Vagina (tissue), 2 donors: ENCODE measurements around the gene STEAP4. TPM values are rescaled to one million over a fixed set of nuclear protein-coding genes. Genes with fewer than 3 reads are reported as not detected.

Source experiments
- DNase-seq, 2 donors: peaks; one replicate each; pipeline ENCODE4 v3.0.0-alpha.2; 2017; ENCODE audit errors: extremely low spot score in 2 of 2
- H3K27ac ChIP-seq: fragments of 200-600 bp; sonication (generic); one replicate; pipeline ENCODE4 v1.5.1; 2019
- H3K27me3 ChIP-seq: fragments of 200-600 bp; sonication (generic); one replicate; pipeline ENCODE4 v1.5.1; 2019
- H3K36me3 ChIP-seq, 2 donors: fragments of 200-600 bp; sonication (generic); one replicate each; pipeline ENCODE4 v1.5.1; 2017 to 2019
- H3K4me1 ChIP-seq: fragments of 200-600 bp; sonication (generic); one replicate; pipeline ENCODE4 v1.5.1; 2019
- H3K4me3 ChIP-seq, 2 donors: fragments of 200-600 bp; sonication (generic); 1 replicate in 1 of 2; 2 replicates in 1 of 2; pipeline ENCODE4 v1.5.1; 2016 to 2019
- H3K9me3 ChIP-seq: fragments of 200-600 bp; sonication (generic); one replicate; pipeline ENCODE4 v1.5.1; 2019
- CTCF ChIP-seq, 3 experiments: fragments of 450-650 bp in 2 of 3; fragments of 200-600 bp in 1 of 3; sonication (generic) in 1 of 3; IDR thresholded peaks; one replicate each; pipeline ENCODE4 v1.5.1; 2017 to 2019; ENCODE audit warnings: antibody characterized with exemption in 3 of 3, mild to moderate bottlenecking in 2 of 3, moderate library complexity in 2 of 3
- POLR2A ChIP-seq, 2 donors: fragments of 450-650 bp; IDR thresholded peaks; one replicate each; pipeline ENCODE4 v1.6.1; 2017; ENCODE audit warnings: antibody characterized with exemption in 2 of 2, mild to moderate bottlenecking in 2 of 2, moderate library complexity in 2 of 2
- POLR2AphosphoS5 ChIP-seq, 2 donors: sonication (generic); formaldehyde crosslinking; IDR thresholded peaks; one replicate each; pipeline ENCODE4 v1.9.0; 2017; ENCODE audit warnings: antibody characterized with exemption in 2 of 2, mild to moderate bottlenecking in 2 of 2, low read depth in 1 of 2; ENCODE audit not compliant: insufficient read depth in 1 of 2
- intact Hi-C: fragments of 100-400 bp; cut with DNase I; formaldehyde crosslinking; loops from one replicate; pipeline ENCODE4 v1.15.1; 2023
- total RNA-seq: library from RNA; depleted of rRNA; stranded (reverse); fragments of >200 nt; gene quantifications from one replicate; pipeline ENCODE4 v1.2.3, GENCODE V29; 2016

Gene STEAP4
- total RNA-seq, 1 donor from 2014 or later: 41.7 TPM

- intact Hi-C loops: no loop called here
- no peak for DNase-seq
- TF ChIP-seq POLR2AphosphoS5 (IDR thresholded peaks at IDR 0.05; ENCODE audit: insufficient read depth in 1 of 2, low read depth in 1 of 2): peak in 1 of 2 donors; percentile 43
- no peak for TF ChIP-seq POLR2A (IDR thresholded peaks at IDR 0.05)
- Histone ChIP-seq H3K36me3 (no peaks in the 10 kb centered on the region), H3K27ac (no peak overlapping the region), H3K4me1 (no peaks in the 10 kb centered on the region), H3K9me3 (no peaks in the 10 kb centered on the region), H3K4me3 (no peak overlapping the region), H3K27me3 (no peaks in the 10 kb centered on the region)
Measured at GRCh38 chr7:88291398-88292173, 15.1 kb downstream of the STEAP4 start.

GRCh38 chr7:88290491-88290890 lies 16.2 kb downstream of the STEAP4 start:
- H3K4me3 ChIP-seq: no peak overlapping the region
- TF ChIP-seq POLR2AphosphoS5 (IDR thresholded peaks at IDR 0.05; ENCODE audit: insufficient read depth in 1 of 2, low read depth in 1 of 2) (no peak), CTCF (IDR thresholded peaks at IDR 0.05) (no peak), POLR2A (IDR thresholded peaks at IDR 0.05) (no peak)
- H3K27ac ChIP-seq: no peak overlapping the region
- no peaks in the 10 kb centered on the region for H3K9me3 ChIP-seq
- H3K27me3 ChIP-seq: no peaks in the 10 kb centered on the region
- DNase-seq: no peak
- intact Hi-C loops: no loop called here
- H3K36me3 ChIP-seq: no peaks in the 10 kb centered on the region
- no peaks in the 10 kb centered on the region for H3K4me1 ChIP-seq

GRCh38 chr7:88289564-88290025 lies 17.1 kb downstream of the STEAP4 start:
- TF ChIP-seq POLR2A (IDR thresholded peaks at IDR 0.05) (no peak), CTCF (IDR thresholded peaks at IDR 0.05) (no peak), POLR2AphosphoS5 (IDR thresholded peaks at IDR 0.05; ENCODE audit: insufficient read depth in 1 of 2, low read depth in 1 of 2) (peak in 1 of 2 donors; percentile 42)
- intact Hi-C loops: no loop called here

GRCh38 chr7:88281749-88282148 lies 24.9 kb downstream of the STEAP4 start:
- Histone ChIP-seq H3K27ac (no peak overlapping the region), H3K36me3 (no peaks in the 10 kb centered on the region), H3K27me3 (no peaks in the 10 kb centered on the region), H3K9me3 (no peaks in the 10 kb centered on the region), H3K4me3 (no peak overlapping the region), H3K4me1 (no peaks in the 10 kb centered on the region)
- intact Hi-C loops: no loop called here
- no peak for DNase-seq
- TF ChIP-seq POLR2AphosphoS5 (IDR thresholded peaks at IDR 0.05; ENCODE audit: insufficient read depth in 1 of 2, low read depth in 1 of 2): no peak
- TF ChIP-seq CTCF (IDR thresholded peaks at IDR 0.05): no peak
- TF ChIP-seq POLR2A (IDR thresholded peaks at IDR 0.05): no peak

More at GRCh38 chr7:88289564-88290025, 17.1 kb downstream of the STEAP4 start:
- H3K9me3 ChIP-seq: no peaks in the 10 kb centered on the region
- no peaks in the 10 kb centered on the region for H3K36me3 ChIP-seq
- DNase-seq: no peak
- H3K4me1 ChIP-seq: no peaks in the 10 kb centered on the region
- no peak overlapping the region for H3K4me3 ChIP-seq
- H3K27me3 ChIP-seq: no peaks in the 10 kb centered on the region
- H3K27ac ChIP-seq: no peak overlapping the region

- no peaks in the 10 kb centered on the region for H3K9me3 ChIP-seq
- no peak for TF ChIP-seq CTCF (IDR thresholded peaks at IDR 0.05)
- TF ChIP-seq POLR2AphosphoS5 (IDR thresholded peaks at IDR 0.05; ENCODE audit: insufficient read depth in 1 of 2, low read depth in 1 of 2): no peak
- TF ChIP-seq POLR2A (IDR thresholded peaks at IDR 0.05): no peak
- H3K36me3 ChIP-seq: no peaks in the 10 kb centered on the region
- no peak for DNase-seq
- no peak overlapping the region for H3K4me3 ChIP-seq
- intact Hi-C loops: no loop called here
- H3K4me1 ChIP-seq: no peaks in the 10 kb centered on the region
- no peak overlapping the region for H3K27ac ChIP-seq
- H3K27me3 ChIP-seq: no peaks in the 10 kb centered on the region
Measured at GRCh38 chr7:88280801-88281200, 25.9 kb downstream of the STEAP4 start.
